NCI-H748 (cell line): ENCODE measurements around the gene PPP2R2C.

Experiments
- DNase-seq: peaks from one replicate; lab custom pipeline; 2025; ENCODE audit not compliant: unreplicated experiment; lab: John Stamatoyannopoulos, UW

The PPP2R2C gene

GRCh38 chr4:6426571-6427438 is 45.6 kb downstream of the PPP2R2C start:
- DNase-seq = no peak

GRCh38 chr4:6425911-6426310 is 46.5 kb downstream of the PPP2R2C start:
- no peak for DNase-seq

- DNase-seq = no peak
Observed at GRCh38 chr4:6425336-6425735, 47.1 kb downstream of the PPP2R2C start.

GRCh38 chr4:6424425-6424824 is 48.0 kb downstream of the PPP2R2C start:
- DNase-seq = no peak

- no peak for DNase-seq
Observed at GRCh38 chr4:6423575-6423974, 48.8 kb downstream of the PPP2R2C start.

- DNase-seq = no peak
Observed at GRCh38 chr4:6422866-6423265, 49.5 kb downstream of the PPP2R2C start.

GRCh38 chr4:6422105-6422504 is 50.3 kb downstream of the PPP2R2C start:
- DNase-seq = no peak

GRCh38 chr4:6421397-6421796 is 51.0 kb downstream of the PPP2R2C start:
- DNase-seq = no peak

- DNase-seq = no peak
Observed at GRCh38 chr4:6420972-6421371, 51.4 kb downstream of the PPP2R2C start.

- DNase-seq = no peak
Observed at GRCh38 chr4:6420036-6420435, 52.4 kb downstream of the PPP2R2C start.

- DNase-seq = no peak
Observed at GRCh38 chr4:6419452-6420028, 52.9 kb downstream of the PPP2R2C start.

- DNase-seq = no peak
Observed at GRCh38 chr4:6418193-6418755, 54.1 kb downstream of the PPP2R2C start.

GRCh38 chr4:6417516-6418050 is 54.8 kb downstream of the PPP2R2C start:
- no peak for DNase-seq

GRCh38 chr4:6416518-6417286 is 55.7 kb downstream of the PPP2R2C start:
- no peak for DNase-seq

- no peak for DNase-seq
Observed at GRCh38 chr4:6415031-6415705, 57.2 kb downstream of the PPP2R2C start.

GRCh38 chr4:6414578-6414977 is 57.8 kb downstream of the PPP2R2C start:
- no peak for DNase-seq

- no peak for DNase-seq
Observed at GRCh38 chr4:6410664-6411063, 61.8 kb downstream of the PPP2R2C start.

- DNase-seq = no peak
Observed at GRCh38 chr4:6410068-6410467, 62.3 kb downstream of the PPP2R2C start.

- DNase-seq = no peak
Observed at GRCh38 chr4:6409381-6409780, 63.0 kb downstream of the PPP2R2C start.

GRCh38 chr4:6408263-6408662 is 64.2 kb downstream of the PPP2R2C start:
- DNase-seq = peak; percentile 37

- no peak for DNase-seq
Observed at GRCh38 chr4:6405397-6405706, 67.1 kb downstream of the PPP2R2C start.
